ENCODE results near the gene UMAD1. TPM values are rescaled to one million over a fixed set of nuclear protein-coding genes. Genes with fewer than 3 reads are reported as not detected.

The UMAD1 gene
- total and polyA plus RNA-seq, 2 of the 13 experiments (the other 11 are each of a cell fraction or from before 2014, with no cell fraction given): 16.8 to 17.6 TPM

- ATAC-seq (peak; percentile 89), DNase-seq (ENCODE audit: low spot score) (peak; percentile 94), FAIRE-seq (peak; percentile 40)
- H3K27ac ChIP-seq (ENCODE audit: extremely low read length, insufficient read depth, low read length): no peak overlapping the region
- BruUV-seq (replicated peaks): no TSS peak
- POLR2A ChIA-PET: no interaction called here
- no peak overlapping the region for H2AFZ ChIP-seq (ENCODE audit: low read length)
- H3K79me2 ChIP-seq (ENCODE audit: insufficient read depth, low read length): no peaks in the 10 kb centered on the region
- H3K27me3 ChIP-seq (ENCODE audit: control insufficient read depth in 1 of 2, insufficient read depth in 2 of 2, low read length in 2 of 2): no peaks in the 10 kb centered on the region
- intact Hi-C loops (cut with micrococcal nuclease; ENCODE audit: unreplicated experiment) (loop anchor here (10.0 kb wide), 1 partner anchor 237 kb away; no protein-coding TSS in a partner anchor), in situ Hi-C loops (cut with HindIII; ENCODE audit: extremely low pct_ligation_motif_present, low pct_unique_long_range_greater_than_20kb) (no loop called here)
- H3K9ac ChIP-seq (ENCODE audit: insufficient read depth, low read depth, low read length): no peak overlapping the region
- H3K4me1 ChIP-seq (ENCODE audit: insufficient read depth, low read length): peaks cover 23% of the 10 kb centered on the region
- no peaks in the 10 kb centered on the region for H4K20me1 ChIP-seq (ENCODE audit: insufficient read depth, low read length)
- H3K4me3 ChIP-seq (replicated peaks in 1 of 3; ENCODE audit: insufficient read depth in 1 of 3, low read depth in 2 of 3, low read length in 3 of 3): no peak overlapping the region
- WGBS (ENCODE audit: low lambda C conversion rate): 3% methylated on average over 4 of the region's 4 CpGs
- no peaks in the 10 kb centered on the region for H3K36me3 ChIP-seq (replicated peaks in 1 of 2; ENCODE audit: control insufficient read depth in 1 of 2, insufficient read depth in 2 of 2, low read length in 2 of 2)
- no peak overlapping the region; the same call in 1 of the 2 replicates for H3K4me2 ChIP-seq (ENCODE audit: low read depth, low read length)
- CTCF ChIA-PET (ENCODE audit: low intra/inter-chr PET ratio, low total read pairs): no interaction called here
- no peaks in the 10 kb centered on the region for H3K9me3 ChIP-seq (ENCODE audit: low read length)
- TF ChIP-seq CEBPG (CRISPR knock-in tag; IDR thresholded peaks at IDR 0.05) (0 out of 2 replicates have a peak, but pooled peaks have one; percentile 25), BORCS8-MEF2B (CRISPR knock-in tag; IDR thresholded peaks at IDR 0.05) (no peak), DR1 (CRISPR knock-in tag; IDR thresholded peaks at IDR 0.05) (no peak), ZNF431 (CRISPR knock-in tag; IDR thresholded peaks at IDR 0.05; ENCODE audit: borderline replicate concordance, low read depth) (no peak), CREB1 (IDR thresholded peaks at IDR 0.05) (0 out of 2 replicates have a peak, but pooled peaks have one; percentile 21), CREB1 (CRISPR knock-in tag; IDR thresholded peaks at IDR 0.05) (no peak), ZNF644 (CRISPR knock-in tag; IDR thresholded peaks at IDR 0.05; ENCODE audit: low read depth) (0 out of 2 replicates have a peak, but pooled peaks have one; percentile 19), ZNF878 (CRISPR knock-in tag; IDR thresholded peaks at IDR 0.05) (no peak), IRF1 (CRISPR knock-in tag; IDR thresholded peaks at IDR 0.05; ENCODE audit: low read depth) (no peak), RARG (CRISPR knock-in tag; IDR thresholded peaks at IDR 0.05; ENCODE audit: low read depth) (no peak), PHF5A (CRISPR knock-in tag; IDR thresholded peaks at IDR 0.05; ENCODE audit: low read depth, unreplicated experiment) (no peak), FOXA1 (IDR thresholded peaks at IDR 0.05) (no peak), FOXA1 (CRISPR knock-in tag; IDR thresholded peaks at IDR 0.05) (peak; percentile 45), MNT (IDR thresholded peaks at IDR 0.05) (no peak), EED (CRISPR knock-in tag; IDR thresholded peaks at IDR 0.05) (no peak), ATF7-NPFF (CRISPR knock-in tag; IDR thresholded peaks at IDR 0.05; ENCODE audit: low read depth) (no peak), GATAD2A (CRISPR knock-in tag; IDR thresholded peaks at IDR 0.05) (no peak), PRMT3 (CRISPR knock-in tag; IDR thresholded peaks at IDR 0.05; ENCODE audit: borderline replicate concordance, low read depth) (no peak), SOX13 (IDR thresholded peaks at IDR 0.05) (no peak), SOX13 (CRISPR knock-in tag; conservative IDR thresholded peaks at IDR 0.05 in 1 of 2, IDR thresholded peaks at IDR 0.05 in 1 of 2) (peak in 1 of 2 experiments; percentile 68; a peak in 2 of 4 replicates), HDAC1 (CRISPR knock-in tag; IDR thresholded peaks at IDR 0.05) (no peak)
- TF ChIP-seq, protein P1, sequence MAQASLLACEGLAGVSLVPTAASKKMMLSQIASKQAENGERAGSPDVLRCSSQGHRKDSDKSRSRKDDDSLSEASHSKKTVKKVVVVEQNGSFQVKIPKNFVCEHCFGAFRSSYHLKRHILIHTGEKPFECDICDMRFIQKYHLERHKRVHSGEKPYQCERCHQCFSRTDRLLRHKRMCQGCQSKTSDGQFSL (CRISPR knock-in tag; IDR thresholded peaks at IDR 0.05): no peak
- TF ChIP-seq, protein P2, sequence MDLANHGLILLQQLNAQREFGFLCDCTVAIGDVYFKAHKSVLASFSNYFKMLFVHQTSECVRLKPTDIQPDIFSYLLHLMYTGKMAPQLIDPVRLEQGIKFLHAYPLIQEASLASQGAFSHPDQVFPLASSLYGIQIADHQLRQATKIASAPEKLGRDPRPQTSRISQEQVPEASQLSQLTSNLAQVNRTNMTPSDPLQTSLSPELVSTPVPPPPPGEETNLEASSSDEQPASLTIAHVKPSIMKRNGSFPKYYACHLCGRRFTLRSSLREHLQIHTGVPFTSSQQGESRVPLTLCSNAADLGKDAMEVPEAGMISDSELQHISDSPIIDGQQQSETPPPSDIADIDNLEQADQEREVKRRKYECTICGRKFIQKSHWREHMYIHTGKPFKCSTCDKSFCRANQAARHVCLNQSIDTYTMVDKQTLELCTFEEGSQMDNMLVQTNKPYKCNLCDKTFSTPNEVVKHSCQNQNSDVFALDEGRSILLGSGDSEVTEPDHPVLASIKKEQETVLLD (CRISPR knock-in tag; IDR thresholded peaks at IDR 0.05; ENCODE audit: low read depth): no peak
Observed at GRCh38 chr7:7911369-7912123, 271.0 kb downstream of the UMAD1 start.
